Measurements from ENCODE around the gene FOXN1.

The FOXN1 gene

GRCh38 chr17:28478712-28479615 lies 27.2 kb upstream of the FOXN1 start:
- DNase-seq = no peak

GRCh38 chr17:28480278-28480677 lies 25.9 kb upstream of the FOXN1 start:
- DNase-seq = no peak

- no peak for DNase-seq
Observed at GRCh38 chr17:28480799-28481571, 25.2 kb upstream of the FOXN1 start.

DNA sequence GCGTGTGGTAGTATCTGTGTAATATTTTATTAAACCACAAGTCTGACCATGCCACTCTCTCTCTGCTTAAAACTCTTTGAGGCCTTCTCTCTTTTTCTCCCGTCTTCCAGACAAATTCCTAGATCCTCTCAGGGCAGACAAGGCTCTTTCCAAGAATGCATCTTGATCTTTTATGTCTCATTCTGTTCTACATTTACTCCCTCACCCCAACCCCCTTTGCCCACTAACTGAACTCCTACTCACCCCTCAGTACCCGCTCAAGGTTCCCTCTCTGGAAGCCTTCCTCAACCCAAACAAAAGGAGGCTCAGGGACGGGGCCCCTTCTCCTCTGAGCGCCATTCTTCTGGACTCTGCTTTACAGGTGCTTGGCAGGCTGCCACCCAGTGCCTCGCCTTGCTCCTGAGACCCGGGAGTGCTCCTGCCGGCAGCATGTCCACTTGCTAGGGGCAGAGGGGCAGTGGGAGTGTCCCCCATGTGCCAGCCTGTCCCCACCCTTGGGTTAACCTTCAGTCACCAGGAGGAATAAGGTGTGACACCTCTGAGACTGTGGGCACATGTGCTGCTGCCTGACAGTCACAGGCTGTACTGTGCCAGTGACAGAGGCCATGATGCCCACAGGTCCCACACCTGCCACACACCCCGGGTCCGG lies 23.5 kb upstream of the FOXN1 start:
- no peak for DNase-seq

DNA sequence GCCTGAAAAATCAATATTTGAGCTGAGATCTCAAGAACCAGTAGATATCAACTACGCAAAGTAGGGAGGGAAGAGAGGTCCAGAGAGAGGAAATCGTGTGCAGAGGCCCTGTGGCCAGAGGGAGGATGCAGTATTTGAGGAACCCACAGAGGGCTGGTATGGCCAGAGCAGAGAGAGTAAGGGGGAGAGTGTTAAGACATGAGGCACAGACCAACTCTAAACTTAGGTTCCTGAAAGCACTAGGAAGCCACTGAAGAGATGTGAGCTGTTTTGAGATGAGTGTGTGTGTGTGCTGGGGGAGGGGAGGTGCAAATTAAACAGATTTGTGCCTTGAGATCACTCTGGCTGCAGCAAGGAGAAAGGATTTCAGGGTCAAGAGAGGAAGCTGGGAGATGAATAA lies 21.9 kb upstream of the FOXN1 start:
- no peak for DNase-seq

DNA sequence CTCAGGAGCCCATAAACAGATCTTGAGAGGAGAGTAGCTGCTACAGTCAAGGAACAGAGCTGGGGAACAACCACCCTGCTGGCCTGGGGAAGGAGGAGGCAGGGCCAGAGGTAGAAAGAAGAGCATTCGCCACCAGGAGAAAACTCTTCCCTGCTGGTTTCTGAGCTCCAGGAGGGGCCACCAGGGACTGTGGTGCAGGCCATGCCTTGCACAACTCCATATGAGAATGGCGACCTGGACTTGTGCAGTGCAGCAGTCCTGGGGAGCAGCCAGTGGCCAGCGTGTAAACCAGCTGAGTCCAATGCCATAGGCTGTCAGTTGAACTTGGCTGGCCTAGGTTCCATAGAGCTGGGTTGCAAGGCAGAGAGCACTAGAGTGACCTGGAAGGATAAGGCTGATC lies 21.1 kb upstream of the FOXN1 start:
- DNase-seq = no peak

- no peak for DNase-seq
Observed at GRCh38 chr17:28487881-28488532, 18.1 kb upstream of the FOXN1 start.

DNA sequence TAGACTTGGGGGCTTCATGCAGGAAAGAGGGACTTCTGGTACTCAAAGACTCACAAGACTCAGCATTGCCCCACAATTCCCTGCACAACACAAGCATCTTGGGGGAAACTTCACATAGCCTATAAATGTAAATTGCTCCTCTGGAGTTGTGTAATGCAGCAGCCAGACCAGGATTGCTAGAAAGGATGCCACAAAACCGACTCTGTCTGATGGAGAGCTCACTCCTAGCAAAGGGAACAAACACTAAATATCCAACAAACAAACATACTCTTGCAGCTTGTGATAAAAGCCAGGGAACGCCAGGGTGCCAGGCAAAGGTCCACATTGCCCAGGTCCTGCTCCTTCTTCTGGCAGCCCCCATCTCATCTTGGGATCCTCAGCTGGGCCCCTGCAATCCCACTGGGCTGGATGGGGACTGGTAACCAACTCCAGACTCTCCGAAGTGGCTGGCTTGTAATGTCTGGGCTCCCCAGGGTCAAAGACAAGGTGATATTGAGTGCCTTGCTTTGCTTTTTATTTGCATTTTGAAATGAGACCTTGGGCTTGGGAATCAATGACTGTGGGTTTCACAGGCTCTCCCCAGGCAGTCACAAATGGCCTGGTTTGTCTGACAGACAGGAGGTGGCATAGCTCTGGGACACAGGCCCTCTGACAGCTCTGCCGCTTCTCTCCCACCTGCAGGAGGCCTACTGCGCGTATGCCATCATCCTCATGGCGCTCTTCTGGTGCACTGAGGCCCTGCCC lies 17.4 kb upstream of the FOXN1 start:
- no peak for DNase-seq

GRCh38 chr17:28491286-28491685 lies 14.9 kb upstream of the FOXN1 start:
- no peak for DNase-seq

- DNase-seq = no peak
Observed at GRCh38 chr17:28491860-28492259, 14.3 kb upstream of the FOXN1 start.

- DNase-seq = no peak
Observed at GRCh38 chr17:28492352-28493310, 13.5 kb upstream of the FOXN1 start.

- DNase-seq = no peak
Observed at GRCh38 chr17:28493460-28493859, 12.7 kb upstream of the FOXN1 start.

DNA sequence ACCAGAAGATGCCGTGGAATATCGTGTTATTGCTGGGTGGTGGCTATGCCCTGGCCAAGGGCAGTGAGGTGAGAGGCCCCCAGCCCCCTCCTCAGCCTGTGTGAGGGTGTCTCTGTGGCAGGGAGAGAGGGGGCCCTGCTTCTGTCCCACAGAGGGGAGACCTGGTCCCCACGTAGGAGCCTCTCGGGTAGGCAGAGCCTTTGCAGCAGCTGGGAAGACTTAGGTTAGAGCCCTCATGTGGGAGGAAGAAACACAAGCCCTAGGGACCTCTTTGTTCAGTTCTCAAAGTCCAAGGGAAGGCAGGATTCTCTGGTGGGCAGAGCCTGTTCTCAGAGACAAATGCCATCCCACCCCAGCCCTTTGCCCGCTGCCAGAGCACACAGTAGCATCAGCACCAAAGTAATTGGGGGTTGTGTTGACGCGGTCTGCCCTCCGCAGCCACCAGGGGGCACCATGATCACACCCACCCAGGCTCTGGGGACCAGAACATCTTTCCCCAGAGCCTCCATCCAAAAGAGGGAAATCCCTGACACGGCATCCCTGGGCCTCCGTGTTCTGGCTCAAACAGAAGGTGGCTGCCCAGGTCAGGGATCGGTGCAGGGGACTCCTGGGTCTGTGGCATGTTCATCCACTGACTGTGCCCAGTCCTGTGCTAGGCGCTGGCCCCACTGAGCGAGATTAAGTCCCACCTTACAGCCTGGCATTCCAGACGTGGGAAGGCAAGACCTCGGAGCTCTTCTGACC lies 11.5 kb upstream of the FOXN1 start:
- peak; percentile 3 for DNase-seq

DNA sequence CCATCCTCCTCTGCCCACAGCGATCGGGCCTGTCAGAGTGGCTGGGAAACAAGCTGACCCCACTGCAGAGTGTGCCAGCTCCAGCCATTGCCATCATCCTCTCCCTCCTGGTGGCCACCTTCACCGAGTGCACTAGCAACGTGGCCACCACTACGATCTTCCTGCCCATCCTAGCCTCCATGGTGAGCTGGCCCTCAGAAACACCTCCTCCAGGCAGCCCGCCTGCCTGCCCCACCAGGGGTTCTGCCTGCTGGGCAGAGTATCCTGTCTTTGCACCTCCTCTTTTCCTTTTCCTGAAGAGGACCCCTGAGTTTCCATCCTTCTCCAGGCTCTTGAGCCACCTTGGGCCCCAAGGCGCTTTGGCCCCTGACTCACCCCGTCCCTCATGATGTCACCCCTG lies 10.5 kb upstream of the FOXN1 start:
- DNase-seq = no peak

- DNase-seq = no peak
Observed at GRCh38 chr17:28497931-28498330, 8.2 kb upstream of the FOXN1 start.

- no peak for DNase-seq
Observed at GRCh38 chr17:28498652-28499363, 7.3 kb upstream of the FOXN1 start.

GRCh38 chr17:28499364-28499664 lies 6.8 kb upstream of the FOXN1 start:
- no peak for DNase-seq

DNA sequence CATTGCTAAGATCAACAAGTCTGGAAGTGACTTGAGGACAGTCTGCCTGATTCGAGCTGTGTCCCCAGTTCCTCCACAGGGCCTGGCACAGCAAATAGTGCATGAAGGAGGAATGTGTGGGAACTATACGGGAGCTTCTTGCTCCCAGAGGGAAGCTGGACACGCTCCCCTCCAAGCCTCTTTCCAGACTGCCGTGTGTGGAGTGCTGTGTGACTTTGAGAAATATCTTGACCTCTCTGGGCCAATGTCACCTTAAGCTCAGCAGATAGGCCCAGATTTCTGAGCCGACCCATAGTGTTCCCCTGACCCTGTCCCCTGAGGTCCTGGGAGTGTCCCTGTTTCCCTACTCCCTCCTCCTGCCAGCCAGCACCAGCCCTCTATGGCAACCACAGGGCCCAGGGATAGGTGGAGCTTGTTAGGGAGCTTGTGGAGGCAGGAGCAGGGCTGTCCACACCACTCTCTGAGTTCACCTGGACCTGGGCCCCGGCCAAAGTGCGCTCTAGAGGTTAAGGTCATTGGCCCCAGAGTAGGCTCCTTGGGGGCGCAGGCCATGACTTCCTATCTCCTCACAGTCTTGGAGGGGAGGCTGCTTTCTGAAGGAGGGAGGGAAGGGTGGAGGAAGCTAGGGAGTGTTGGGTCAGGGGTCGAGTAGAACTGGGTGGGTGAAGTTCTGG lies 6.3 kb upstream of the FOXN1 start:
- no peak for DNase-seq

DNA sequence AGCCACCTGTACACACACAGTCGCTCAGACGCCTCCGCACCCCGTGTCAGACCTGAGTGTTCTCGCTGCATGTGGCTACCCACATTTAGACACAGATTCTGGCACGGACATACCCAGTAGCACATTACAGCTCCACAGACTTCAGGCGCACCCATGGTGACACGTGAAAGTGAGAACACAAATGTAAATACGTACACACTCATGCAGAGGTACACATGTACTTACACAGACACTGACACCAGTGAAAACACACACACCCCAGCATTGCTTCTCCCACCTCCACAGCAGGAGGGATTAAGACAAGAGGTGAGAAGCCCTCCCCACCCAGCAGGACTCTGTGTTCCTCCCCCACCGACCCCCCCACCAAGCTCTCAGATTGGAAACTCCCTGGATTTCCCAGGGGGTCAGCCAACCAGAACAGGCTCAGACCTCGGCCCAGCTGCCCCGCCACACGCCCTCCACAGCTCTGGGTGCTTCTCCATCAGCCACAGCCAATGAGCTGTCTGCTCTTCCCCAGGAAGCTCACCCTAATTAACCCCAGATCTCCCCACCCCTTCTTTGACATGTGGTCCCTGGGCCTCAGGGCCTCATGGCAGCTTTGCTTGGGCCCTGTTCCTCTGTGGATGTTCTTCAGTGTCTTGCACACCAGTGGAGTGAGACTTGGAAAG lies 5.3 kb upstream of the FOXN1 start:
- DNase-seq = no peak

Measured in NCI-H2081 treated with DMSO at 0.1 percent for 48 hours (cell line).